ENCODE data around the gene TMCO4.

GRCh38 chr1:19684677-19685076, 115.0 kb downstream of the TMCO4 start:
- no peak for TF ChIP-seq CTCF (IDR thresholded peaks at IDR 0.05; ENCODE audit: low read depth, low read length)
- TF ChIP-seq EZH2phosphoT487 (IDR thresholded peaks at IDR 0.05; ENCODE audit: low read depth): no peak
